ENCODE measurements around the gene CTSC.

DNA sequence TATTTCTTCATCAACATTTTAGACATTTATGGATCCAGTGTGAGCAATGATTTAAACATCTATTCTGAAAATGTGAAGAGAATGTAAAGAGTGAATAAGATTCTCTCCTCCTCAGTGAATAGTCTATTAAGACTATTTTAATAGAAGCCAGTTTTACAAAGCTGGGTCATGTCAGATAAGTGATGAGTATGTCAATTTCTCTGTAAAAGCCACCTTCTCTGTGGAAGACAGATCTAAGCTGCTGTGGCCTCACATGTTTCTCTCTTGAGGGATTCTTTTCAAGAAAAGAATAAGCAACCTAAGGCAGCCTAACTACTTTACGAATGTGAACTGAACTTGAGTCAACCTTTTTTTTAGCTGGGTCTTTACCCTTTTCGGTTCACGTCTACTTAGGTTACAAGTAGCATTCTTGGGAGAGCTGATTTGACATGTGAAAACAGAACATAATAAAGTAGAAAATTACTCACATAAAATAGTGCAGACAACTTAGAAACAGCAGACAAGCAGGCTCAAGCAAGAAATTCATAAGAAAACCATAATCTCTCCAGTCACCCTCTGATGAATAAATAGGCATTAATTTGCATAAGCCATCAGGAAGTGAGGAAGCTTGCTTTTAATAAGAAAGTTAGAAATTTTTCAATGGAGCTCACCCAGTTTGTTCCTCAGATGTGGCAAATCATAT lies 9.9 kb downstream of the CTSC start:
- TF ChIP-seq EZH2 (IDR thresholded peaks at IDR 0.05; ENCODE audit: borderline replicate concordance, insufficient read depth, low read length, poor library complexity, severe bottlenecking) (no peak), POLR2AphosphoS5 (IDR thresholded peaks at IDR 0.05) (no peak), RAD21 (conservative IDR thresholded peaks at IDR 0.05) (no peak)
- TF ChIP-seq, protein P1, sequence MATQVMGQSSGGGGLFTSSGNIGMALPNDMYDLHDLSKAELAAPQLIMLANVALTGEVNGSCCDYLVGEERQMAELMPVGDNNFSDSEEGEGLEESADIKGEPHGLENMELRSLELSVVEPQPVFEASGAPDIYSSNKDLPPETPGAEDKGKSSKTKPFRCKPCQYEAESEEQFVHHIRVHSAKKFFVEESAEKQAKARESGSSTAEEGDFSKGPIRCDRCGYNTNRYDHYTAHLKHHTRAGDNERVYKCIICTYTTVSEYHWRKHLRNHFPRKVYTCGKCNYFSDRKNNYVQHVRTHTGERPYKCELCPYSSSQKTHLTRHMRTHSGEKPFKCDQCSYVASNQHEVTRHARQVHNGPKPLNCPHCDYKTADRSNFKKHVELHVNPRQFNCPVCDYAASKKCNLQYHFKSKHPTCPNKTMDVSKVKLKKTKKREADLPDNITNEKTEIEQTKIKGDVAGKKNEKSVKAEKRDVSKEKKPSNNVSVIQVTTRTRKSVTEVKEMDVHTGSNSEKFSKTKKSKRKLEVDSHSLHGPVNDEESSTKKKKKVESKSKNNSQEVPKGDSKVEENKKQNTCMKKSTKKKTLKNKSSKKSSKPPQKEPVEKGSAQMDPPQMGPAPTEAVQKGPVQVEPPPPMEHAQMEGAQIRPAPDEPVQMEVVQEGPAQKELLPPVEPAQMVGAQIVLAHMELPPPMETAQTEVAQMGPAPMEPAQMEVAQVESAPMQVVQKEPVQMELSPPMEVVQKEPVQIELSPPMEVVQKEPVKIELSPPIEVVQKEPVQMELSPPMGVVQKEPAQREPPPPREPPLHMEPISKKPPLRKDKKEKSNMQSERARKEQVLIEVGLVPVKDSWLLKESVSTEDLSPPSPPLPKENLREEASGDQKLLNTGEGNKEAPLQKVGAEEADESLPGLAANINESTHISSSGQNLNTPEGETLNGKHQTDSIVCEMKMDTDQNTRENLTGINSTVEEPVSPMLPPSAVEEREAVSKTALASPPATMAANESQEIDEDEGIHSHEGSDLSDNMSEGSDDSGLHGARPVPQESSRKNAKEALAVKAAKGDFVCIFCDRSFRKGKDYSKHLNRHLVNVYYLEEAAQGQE (IDR thresholded peaks at IDR 0.05; ENCODE audit: borderline replicate concordance): no peak
- TF ChIP-seq, protein P2, sequence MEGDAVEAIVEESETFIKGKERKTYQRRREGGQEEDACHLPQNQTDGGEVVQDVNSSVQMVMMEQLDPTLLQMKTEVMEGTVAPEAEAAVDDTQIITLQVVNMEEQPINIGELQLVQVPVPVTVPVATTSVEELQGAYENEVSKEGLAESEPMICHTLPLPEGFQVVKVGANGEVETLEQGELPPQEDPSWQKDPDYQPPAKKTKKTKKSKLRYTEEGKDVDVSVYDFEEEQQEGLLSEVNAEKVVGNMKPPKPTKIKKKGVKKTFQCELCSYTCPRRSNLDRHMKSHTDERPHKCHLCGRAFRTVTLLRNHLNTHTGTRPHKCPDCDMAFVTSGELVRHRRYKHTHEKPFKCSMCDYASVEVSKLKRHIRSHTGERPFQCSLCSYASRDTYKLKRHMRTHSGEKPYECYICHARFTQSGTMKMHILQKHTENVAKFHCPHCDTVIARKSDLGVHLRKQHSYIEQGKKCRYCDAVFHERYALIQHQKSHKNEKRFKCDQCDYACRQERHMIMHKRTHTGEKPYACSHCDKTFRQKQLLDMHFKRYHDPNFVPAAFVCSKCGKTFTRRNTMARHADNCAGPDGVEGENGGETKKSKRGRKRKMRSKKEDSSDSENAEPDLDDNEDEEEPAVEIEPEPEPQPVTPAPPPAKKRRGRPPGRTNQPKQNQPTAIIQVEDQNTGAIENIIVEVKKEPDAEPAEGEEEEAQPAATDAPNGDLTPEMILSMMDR (IDR thresholded peaks at IDR 0.05; ENCODE audit: poor library complexity, severe bottlenecking): no peak
